DOHH2 (cell line): ENCODE measurements around the gene CAMLG.

Experiments
- CTCF ChIP-seq: fragments of 200-600 bp; sonication (generic); IDR thresholded peaks from one replicate; pipeline ENCODE4 v1.5.1; 2014; ENCODE audit warnings: antibody characterized with exemption, mild to moderate bottlenecking, low read depth, low read length; ENCODE audit not compliant: poor library complexity, severe bottlenecking
- EZH2phosphoT487 ChIP-seq: fragments of 200-600 bp; sonication (generic); IDR thresholded peaks from 2 replicates; pipeline ENCODE4 v1.6.1; 2017; ENCODE audit warnings: borderline replicate concordance, mild to moderate bottlenecking, antibody characterized with exemption, low read length, moderate library complexity, mixed read lengths

DNA sequence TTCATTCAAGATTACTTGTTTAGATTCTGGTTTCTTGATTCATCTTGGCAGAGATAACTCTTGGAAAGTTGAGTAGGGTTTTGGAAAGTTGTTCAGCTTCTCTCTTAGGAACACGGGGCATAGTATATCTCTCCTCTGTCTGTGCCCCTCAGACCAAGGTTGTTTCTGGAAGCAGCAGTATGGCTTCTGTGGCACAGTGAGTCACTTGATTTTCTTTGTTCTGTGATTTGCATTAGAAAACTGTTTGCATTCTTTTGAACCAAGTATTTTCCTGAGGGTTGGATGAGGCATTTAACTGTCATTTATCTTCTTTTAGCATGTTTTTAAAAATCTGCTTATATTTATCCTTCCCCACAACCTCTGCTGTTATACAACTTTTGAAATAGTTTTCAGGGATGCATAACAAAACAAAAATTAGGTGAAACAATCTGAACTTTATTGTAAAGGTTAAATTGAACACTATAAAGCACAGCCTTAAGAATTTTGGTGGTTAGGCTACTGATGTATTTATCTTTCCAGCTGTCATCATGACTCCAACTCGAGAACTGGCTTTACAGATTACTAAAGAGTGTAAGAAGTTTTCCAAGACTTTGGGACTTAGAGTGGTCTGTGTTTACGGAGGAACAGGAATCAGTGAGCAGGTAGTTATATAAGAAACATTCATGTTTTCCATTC lies 46.7 kb downstream of the CAMLG start:
- TF ChIP-seq CTCF (no peak), EZH2phosphoT487 (no peak)
